ENCODE results near the gene SLC11A2. TPM values are rescaled to one million over a fixed set of nuclear protein-coding genes. Genes with fewer than 3 reads are reported as not detected.

Gene SLC11A2
- total and polyA plus RNA-seq, 2 of the 13 experiments (the other 11 are each of a cell fraction or from before 2014, with no cell fraction given) = 71.7 to 77.0 TPM

DNA sequence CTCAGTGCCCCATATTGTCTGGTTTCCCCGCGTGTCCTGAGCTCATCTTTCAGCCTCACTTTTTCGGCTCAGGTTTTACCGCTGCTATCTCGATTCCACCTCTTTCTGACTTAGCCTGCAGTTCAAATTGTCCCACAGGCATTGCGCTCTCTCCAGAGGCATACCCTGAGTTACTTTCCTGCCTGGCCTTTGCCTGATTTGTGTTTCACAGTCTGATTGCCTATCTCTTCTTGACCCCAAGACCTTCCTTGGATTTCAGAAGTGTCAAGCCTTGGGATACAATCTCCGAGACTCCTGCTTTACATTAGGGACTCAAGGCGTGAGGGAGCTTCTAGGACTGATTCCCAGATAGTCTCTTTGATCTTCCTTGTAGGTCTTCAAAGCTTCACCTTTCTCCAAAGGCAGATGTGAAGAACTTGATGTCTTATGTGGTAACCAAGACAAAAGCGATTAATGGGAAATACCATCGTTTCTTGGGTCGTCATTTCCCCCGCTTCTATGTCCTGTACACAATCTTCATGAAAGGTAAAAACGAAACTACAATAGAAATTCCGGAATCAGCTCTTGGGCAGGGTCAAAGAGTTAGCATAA, 22.6 kb upstream of the SLC11A2 start (continued):
- TF ChIP-seq KDM3A (CRISPR knock-in tag; IDR thresholded peaks at IDR 0.05; ENCODE audit: low read depth) = no peak
- TF ChIP-seq TOE1 (CRISPR knock-in tag; IDR thresholded peaks at IDR 0.05) = no peak
- no peak for TF ChIP-seq SMAD3 (CRISPR knock-in tag; IDR thresholded peaks at IDR 0.05)
- TF ChIP-seq HMGA1 (CRISPR knock-in tag; conservative IDR thresholded peaks at IDR 0.05) = no peak
- TF ChIP-seq ZNF263 (CRISPR knock-in tag; IDR thresholded peaks at IDR 0.05) = no peak
- TF ChIP-seq, protein P1, sequence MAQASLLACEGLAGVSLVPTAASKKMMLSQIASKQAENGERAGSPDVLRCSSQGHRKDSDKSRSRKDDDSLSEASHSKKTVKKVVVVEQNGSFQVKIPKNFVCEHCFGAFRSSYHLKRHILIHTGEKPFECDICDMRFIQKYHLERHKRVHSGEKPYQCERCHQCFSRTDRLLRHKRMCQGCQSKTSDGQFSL (CRISPR knock-in tag; IDR thresholded peaks at IDR 0.05) = no peak
- TF ChIP-seq, protein P2, sequence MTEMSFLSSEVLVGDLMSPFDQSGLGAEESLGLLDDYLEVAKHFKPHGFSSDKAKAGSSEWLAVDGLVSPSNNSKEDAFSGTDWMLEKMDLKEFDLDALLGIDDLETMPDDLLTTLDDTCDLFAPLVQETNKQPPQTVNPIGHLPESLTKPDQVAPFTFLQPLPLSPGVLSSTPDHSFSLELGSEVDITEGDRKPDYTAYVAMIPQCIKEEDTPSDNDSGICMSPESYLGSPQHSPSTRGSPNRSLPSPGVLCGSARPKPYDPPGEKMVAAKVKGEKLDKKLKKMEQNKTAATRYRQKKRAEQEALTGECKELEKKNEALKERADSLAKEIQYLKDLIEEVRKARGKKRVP (CRISPR knock-in tag; IDR thresholded peaks at IDR 0.05) = no peak
- no peak for TF ChIP-seq ZNF790 (CRISPR knock-in tag; IDR thresholded peaks at IDR 0.05; ENCODE audit: borderline replicate concordance)
- TF ChIP-seq, protein P3, sequence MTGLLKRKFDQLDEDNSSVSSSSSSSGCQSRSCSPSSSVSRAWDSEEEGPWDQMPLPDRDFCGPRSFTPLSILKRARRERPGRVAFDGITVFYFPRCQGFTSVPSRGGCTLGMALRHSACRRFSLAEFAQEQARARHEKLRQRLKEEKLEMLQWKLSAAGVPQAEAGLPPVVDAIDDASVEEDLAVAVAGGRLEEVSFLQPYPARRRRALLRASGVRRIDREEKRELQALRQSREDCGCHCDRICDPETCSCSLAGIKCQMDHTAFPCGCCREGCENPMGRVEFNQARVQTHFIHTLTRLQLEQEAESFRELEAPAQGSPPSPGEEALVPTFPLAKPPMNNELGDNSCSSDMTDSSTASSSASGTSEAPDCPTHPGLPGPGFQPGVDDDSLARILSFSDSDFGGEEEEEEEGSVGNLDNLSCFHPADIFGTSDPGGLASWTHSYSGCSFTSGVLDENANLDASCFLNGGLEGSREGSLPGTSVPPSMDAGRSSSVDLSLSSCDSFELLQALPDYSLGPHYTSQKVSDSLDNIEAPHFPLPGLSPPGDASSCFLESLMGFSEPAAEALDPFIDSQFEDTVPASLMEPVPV (CRISPR knock-in tag; IDR thresholded peaks at IDR 0.05) = no peak
- TF ChIP-seq ARNT2 (CRISPR knock-in tag; IDR thresholded peaks at IDR 0.05; ENCODE audit: low read depth) = no peak
- TF ChIP-seq ZBTB42 (CRISPR knock-in tag; IDR thresholded peaks at IDR 0.05) = 0 out of 2 replicates have a peak, but pooled peaks have one; percentile 49
- TF ChIP-seq, protein P4, sequence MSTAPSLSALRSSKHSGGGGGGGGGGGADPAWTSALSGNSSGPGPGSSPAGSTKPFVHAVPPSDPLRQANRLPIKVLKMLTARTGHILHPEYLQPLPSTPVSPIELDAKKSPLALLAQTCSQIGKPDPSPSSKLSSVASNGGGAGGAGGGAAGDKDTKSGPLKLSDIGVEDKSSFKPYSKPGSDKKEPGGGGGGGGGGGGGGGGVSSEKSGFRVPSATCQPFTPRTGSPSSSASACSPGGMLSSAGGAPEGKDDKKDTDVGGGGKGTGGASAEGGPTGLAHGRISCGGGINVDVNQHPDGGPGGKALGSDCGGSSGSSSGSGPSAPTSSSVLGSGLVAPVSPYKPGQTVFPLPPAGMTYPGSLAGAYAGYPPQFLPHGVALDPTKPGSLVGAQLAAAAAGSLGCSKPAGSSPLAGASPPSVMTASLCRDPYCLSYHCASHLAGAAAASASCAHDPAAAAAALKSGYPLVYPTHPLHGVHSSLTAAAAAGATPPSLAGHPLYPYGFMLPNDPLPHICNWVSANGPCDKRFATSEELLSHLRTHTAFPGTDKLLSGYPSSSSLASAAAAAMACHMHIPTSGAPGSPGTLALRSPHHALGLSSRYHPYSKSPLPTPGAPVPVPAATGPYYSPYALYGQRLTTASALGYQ (CRISPR knock-in tag; IDR thresholded peaks at IDR 0.05) = no peak
- 0 out of 2 replicates have a peak, but pooled peaks have one; percentile 37 for TF ChIP-seq ZNF160 (CRISPR knock-in tag; IDR thresholded peaks at IDR 0.05)
- TF ChIP-seq, protein P5, sequence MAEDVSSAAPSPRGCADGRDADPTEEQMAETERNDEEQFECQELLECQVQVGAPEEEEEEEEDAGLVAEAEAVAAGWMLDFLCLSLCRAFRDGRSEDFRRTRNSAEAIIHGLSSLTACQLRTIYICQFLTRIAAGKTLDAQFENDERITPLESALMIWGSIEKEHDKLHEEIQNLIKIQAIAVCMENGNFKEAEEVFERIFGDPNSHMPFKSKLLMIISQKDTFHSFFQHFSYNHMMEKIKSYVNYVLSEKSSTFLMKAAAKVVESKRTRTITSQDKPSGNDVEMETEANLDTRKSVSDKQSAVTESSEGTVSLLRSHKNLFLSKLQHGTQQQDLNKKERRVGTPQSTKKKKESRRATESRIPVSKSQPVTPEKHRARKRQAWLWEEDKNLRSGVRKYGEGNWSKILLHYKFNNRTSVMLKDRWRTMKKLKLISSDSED (CRISPR knock-in tag; IDR thresholded peaks at IDR 0.05) = no peak
- TF ChIP-seq ZNF737 (CRISPR knock-in tag; IDR thresholded peaks at IDR 0.05; ENCODE audit: borderline replicate concordance) = no peak
- no peak for TF ChIP-seq BRCA1 (CRISPR knock-in tag; IDR thresholded peaks at IDR 0.05)
- no peak for TF ChIP-seq NFKB2 (CRISPR knock-in tag; IDR thresholded peaks at IDR 0.05; ENCODE audit: borderline replicate concordance)
- no peak for TF ChIP-seq RNF2 (conservative IDR thresholded peaks at IDR 0.05; ENCODE audit: low read depth)
- TF ChIP-seq FOXJ3 (CRISPR knock-in tag; IDR thresholded peaks at IDR 0.05; ENCODE audit: borderline replicate concordance) = no peak
- TF ChIP-seq EHMT2 (IDR thresholded peaks at IDR 0.05; ENCODE audit: borderline replicate concordance, low read depth, low read length) = no peak
- no peak for TF ChIP-seq SMAD1 (CRISPR knock-in tag; IDR thresholded peaks at IDR 0.05; ENCODE audit: borderline replicate concordance, low read depth)
- no peak for TF ChIP-seq PCBP2 (optimal IDR thresholded peaks at IDR 0.05; ENCODE audit: low read depth, low read length, poor library complexity, severe bottlenecking)
- no peak for TF ChIP-seq ZNF335 (CRISPR knock-in tag; IDR thresholded peaks at IDR 0.05)
- TF ChIP-seq SRSF9 (IDR thresholded peaks at IDR 0.05; ENCODE audit: borderline replicate concordance, insufficient read depth, low read depth, low read length, poor library complexity, severe bottlenecking) = no peak
- no peak for TF ChIP-seq ZNF564 (CRISPR knock-in tag; IDR thresholded peaks at IDR 0.05)

Data from HepG2 (cell line).